Measurements from ENCODE around the gene TMC3. TPM values are rescaled to one million over a fixed set of nuclear protein-coding genes. Genes with fewer than 3 reads are reported as not detected.
A peak's percentile ranks its signal among the peaks of the same experiment; 100 is the strongest.

Gene TMC3
- total RNA-seq, 1 donor from 2014 or later = 0.52 TPM

GRCh38 chr15:81309647-81310450, 64.2 kb downstream of the TMC3 start:
- no peak overlapping the region for H3K4me3 Mint-ChIP-seq (ENCODE audit: unreplicated experiment)
- no peak overlapping the region for H3K9ac ChIP-seq (ENCODE audit: low read length)
- H3K9me3 ChIP-seq (ENCODE audit: insufficient read depth, low read depth, low read length) = no peaks in the 10 kb centered on the region
- H3K4me3 ChIP-seq (ENCODE audit: insufficient read depth, low read depth, low read length) = no peak overlapping the region
- no peaks in the 10 kb centered on the region for H3K4me1 Mint-ChIP-seq (ENCODE audit: low read depth, unreplicated experiment)
- TF ChIP-seq EZH2 (IDR thresholded peaks at IDR 0.05; ENCODE audit: insufficient read depth, low read length) = no peak
- TF ChIP-seq, protein P1, sequence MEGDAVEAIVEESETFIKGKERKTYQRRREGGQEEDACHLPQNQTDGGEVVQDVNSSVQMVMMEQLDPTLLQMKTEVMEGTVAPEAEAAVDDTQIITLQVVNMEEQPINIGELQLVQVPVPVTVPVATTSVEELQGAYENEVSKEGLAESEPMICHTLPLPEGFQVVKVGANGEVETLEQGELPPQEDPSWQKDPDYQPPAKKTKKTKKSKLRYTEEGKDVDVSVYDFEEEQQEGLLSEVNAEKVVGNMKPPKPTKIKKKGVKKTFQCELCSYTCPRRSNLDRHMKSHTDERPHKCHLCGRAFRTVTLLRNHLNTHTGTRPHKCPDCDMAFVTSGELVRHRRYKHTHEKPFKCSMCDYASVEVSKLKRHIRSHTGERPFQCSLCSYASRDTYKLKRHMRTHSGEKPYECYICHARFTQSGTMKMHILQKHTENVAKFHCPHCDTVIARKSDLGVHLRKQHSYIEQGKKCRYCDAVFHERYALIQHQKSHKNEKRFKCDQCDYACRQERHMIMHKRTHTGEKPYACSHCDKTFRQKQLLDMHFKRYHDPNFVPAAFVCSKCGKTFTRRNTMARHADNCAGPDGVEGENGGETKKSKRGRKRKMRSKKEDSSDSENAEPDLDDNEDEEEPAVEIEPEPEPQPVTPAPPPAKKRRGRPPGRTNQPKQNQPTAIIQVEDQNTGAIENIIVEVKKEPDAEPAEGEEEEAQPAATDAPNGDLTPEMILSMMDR (IDR thresholded peaks at IDR 0.05; ENCODE audit: insufficient read depth, low read depth, low read length) = no peak
- no peaks in the 10 kb centered on the region for H4K20me1 ChIP-seq (ENCODE audit: insufficient read depth, low read length)
- peaks cover 23% of the 10 kb centered on the region for H3K4me1 ChIP-seq (ENCODE audit: insufficient read depth, low read length)
- DNase-seq (ENCODE audit: low read depth) (no peak), FAIRE-seq (no peak)
- H3K79me2 ChIP-seq (ENCODE audit: insufficient read depth, low read length) = no peaks in the 10 kb centered on the region
- no peak overlapping the region for H3K27ac Mint-ChIP-seq (ENCODE audit: unreplicated experiment)
- peaks cover 2% of the 10 kb centered on the region for H3K9me3 Mint-ChIP-seq (ENCODE audit: unreplicated experiment)
- H3K36me3 Mint-ChIP-seq (ENCODE audit: low read depth, unreplicated experiment) = peaks cover 18% of the 10 kb centered on the region
- H3K27me3 ChIP-seq (ENCODE audit: insufficient read depth, low read length) = no peaks in the 10 kb centered on the region
- no peak overlapping the region for H3K4me2 ChIP-seq (ENCODE audit: low read length)
- H2AFZ ChIP-seq (ENCODE audit: low read depth, low read length) = no peak overlapping the region
- no peaks in the 10 kb centered on the region for H3K36me3 ChIP-seq (ENCODE audit: insufficient read depth, low read length)
- H3K27ac ChIP-seq (ENCODE audit: low read depth, low read length) = no peak overlapping the region
- peaks cover 2% of the 10 kb centered on the region for H3K27me3 Mint-ChIP-seq (ENCODE audit: low read depth, unreplicated experiment)

DNA sequence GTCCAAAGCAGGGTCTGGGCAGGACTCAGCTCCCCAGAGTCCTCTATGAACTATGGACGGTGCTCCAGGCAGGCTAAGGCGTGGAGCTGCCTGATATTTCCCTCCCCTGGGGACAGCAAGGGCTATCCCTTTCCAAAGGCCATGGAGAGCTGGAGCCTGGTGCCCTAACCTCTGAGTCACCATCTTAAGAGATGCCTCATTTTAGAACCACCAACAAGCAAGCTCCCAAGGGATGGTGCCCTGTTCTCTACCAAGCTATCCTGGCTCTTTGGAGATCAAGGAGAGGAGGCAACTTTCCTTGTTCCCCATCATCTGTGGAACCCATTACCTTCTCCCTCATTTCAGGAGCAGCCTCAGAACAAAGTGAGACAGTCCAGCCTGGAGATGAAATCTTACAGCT, 65.8 kb downstream of the TMC3 start:
- TF ChIP-seq, protein P1 (IDR thresholded peaks at IDR 0.05; ENCODE audit: insufficient read depth, low read depth, low read length) = no peak
- no peak for TF ChIP-seq EZH2 (IDR thresholded peaks at IDR 0.05; ENCODE audit: insufficient read depth, low read length)
- Histone ChIP-seq H2AFZ (ENCODE audit: low read depth, low read length) (no peak overlapping the region), H3K9me3 (ENCODE audit: insufficient read depth, low read depth, low read length) (no peaks in the 10 kb centered on the region), H3K4me3 (ENCODE audit: insufficient read depth, low read depth, low read length) (no peak overlapping the region), H3K27ac (ENCODE audit: low read depth, low read length) (no peak overlapping the region), H3K36me3 (ENCODE audit: insufficient read depth, low read length) (no peaks in the 10 kb centered on the region), H3K27me3 (ENCODE audit: insufficient read depth, low read length) (no peaks in the 10 kb centered on the region), H3K79me2 (ENCODE audit: insufficient read depth, low read length) (no peaks in the 10 kb centered on the region), H3K4me1 (ENCODE audit: insufficient read depth, low read length) (peaks cover 31% of the 10 kb centered on the region), H4K20me1 (ENCODE audit: insufficient read depth, low read length) (no peaks in the 10 kb centered on the region), H3K4me2 (ENCODE audit: low read length) (no peak overlapping the region), H3K9ac (ENCODE audit: low read length) (no peak overlapping the region)
- peaks cover 20% of the 10 kb centered on the region for H3K36me3 Mint-ChIP-seq (ENCODE audit: low read depth, unreplicated experiment)
- H3K4me1 Mint-ChIP-seq (ENCODE audit: low read depth, unreplicated experiment) = peaks cover 8% of the 10 kb centered on the region
- FAIRE-seq = no peak
- peaks cover 2% of the 10 kb centered on the region for H3K9me3 Mint-ChIP-seq (ENCODE audit: unreplicated experiment)
- no peak overlapping the region for H3K4me3 Mint-ChIP-seq (ENCODE audit: unreplicated experiment)
- DNase-seq (ENCODE audit: low read depth) = no peak
- no peak overlapping the region for H3K27ac Mint-ChIP-seq (ENCODE audit: unreplicated experiment)
- peaks cover 2% of the 10 kb centered on the region for H3K27me3 Mint-ChIP-seq (ENCODE audit: low read depth, unreplicated experiment)

- no peaks in the 10 kb centered on the region for H3K36me3 ChIP-seq (ENCODE audit: insufficient read depth, low read length)
- H3K9ac ChIP-seq (ENCODE audit: low read length) = peak overlapping the region; percentile 33
- no peaks in the 10 kb centered on the region for H4K20me1 ChIP-seq (ENCODE audit: insufficient read depth, low read length)
- Mint-ChIP-seq H3K4me1 (ENCODE audit: low read depth, unreplicated experiment) (peaks cover 8% of the 10 kb centered on the region), H3K27ac (ENCODE audit: unreplicated experiment) (peak overlapping the region; percentile 2), H3K4me3 (ENCODE audit: unreplicated experiment) (no peak overlapping the region), H3K36me3 (ENCODE audit: low read depth, unreplicated experiment) (peaks cover 2% of the 10 kb centered on the region), H3K27me3 (ENCODE audit: low read depth, unreplicated experiment) (peaks cover 4% of the 10 kb centered on the region), H3K9me3 (ENCODE audit: unreplicated experiment) (peaks cover 2% of the 10 kb centered on the region)
- no peak overlapping the region for H3K4me3 ChIP-seq (ENCODE audit: insufficient read depth, low read depth, low read length)
- TF ChIP-seq EZH2 (IDR thresholded peaks at IDR 0.05; ENCODE audit: insufficient read depth, low read length) = no peak
- no peaks in the 10 kb centered on the region for H3K79me2 ChIP-seq (ENCODE audit: insufficient read depth, low read length)
- H3K27ac ChIP-seq (ENCODE audit: low read depth, low read length) = peak overlapping the region; percentile 6
- peak overlapping the region; percentile 34 for H3K4me2 ChIP-seq (ENCODE audit: low read length)
- H3K4me1 ChIP-seq (ENCODE audit: insufficient read depth, low read length) = peaks cover 15% of the 10 kb centered on the region
- H2AFZ ChIP-seq (ENCODE audit: low read depth, low read length) = peak overlapping the region; percentile 6
- DNase-seq (ENCODE audit: low read depth) (peak; percentile 80), FAIRE-seq (peak; percentile 69)
- H3K27me3 ChIP-seq (ENCODE audit: insufficient read depth, low read length) = no peaks in the 10 kb centered on the region
- H3K9me3 ChIP-seq (ENCODE audit: insufficient read depth, low read depth, low read length) = no peaks in the 10 kb centered on the region
Measured at GRCh38 chr15:81304226-81304625, 69.8 kb downstream of the TMC3 start.
